Loucy (cell line): ENCODE measurements around the gene PACSIN1.

Experiments used
- H2AFZ ChIP-seq: fragments of 200-600 bp; sonication (generic); 2 replicates; pipeline ENCODE4 v1.6.0; 2016; ENCODE audit warnings: antibody characterized with exemption, mild to moderate bottlenecking, low read length, moderate library complexity
- H3F3A ChIP-seq: fragments of 200-600 bp; 2 replicates; pipeline ENCODE4 v1.6.0; 2016; ENCODE audit warnings: antibody characterized with exemption, low read depth, mild to moderate bottlenecking
- H3K27me3 ChIP-seq: fragments of 200-600 bp; sonication (generic); 2 replicates; pipeline ENCODE4 v1.6.1; 2014; ENCODE audit warnings: low read length, mild to moderate bottlenecking; ENCODE audit not compliant: insufficient read depth, poor library complexity, severe bottlenecking
- H3K36me3 ChIP-seq: fragments of 200-600 bp; sonication (generic); 2 replicates; pipeline ENCODE4 v1.6.1; 2016; ENCODE audit warnings: low read length; ENCODE audit not compliant: insufficient read depth
- H3K4me1 ChIP-seq: fragments of 200-600 bp; sonication (generic); 2 replicates; pipeline ENCODE4 v1.5.1; 2014; ENCODE audit warnings: low read length, mild to moderate bottlenecking; ENCODE audit not compliant: insufficient read depth, poor library complexity, severe bottlenecking
- H3K4me2 ChIP-seq: fragments of 200-600 bp; sonication (generic); 2 replicates; pipeline ENCODE4 v1.6.0; 2014; ENCODE audit warnings: antibody characterized with exemption, low read length, low read depth, mild to moderate bottlenecking; ENCODE audit not compliant: poor library complexity, severe bottlenecking
- H3K4me3 ChIP-seq: fragments of 200-600 bp; sonication (generic); 2 replicates; pipeline ENCODE4 v1.5.1; 2014; ENCODE audit warnings: low read length, mild to moderate bottlenecking, mixed read lengths; ENCODE audit not compliant: poor library complexity, severe bottlenecking
- H3K79me2 ChIP-seq: fragments of 200-600 bp; sonication (generic); 2 replicates; pipeline ENCODE4 v1.6.1; 2014; ENCODE audit warnings: low read length; ENCODE audit not compliant: insufficient read depth
- H3K9ac ChIP-seq: fragments of 200-600 bp; sonication (generic); 2 replicates; pipeline ENCODE4 v1.6.0; 2014; ENCODE audit warnings: mild to moderate bottlenecking, low read depth, low read length, moderate library complexity; ENCODE audit not compliant: poor library complexity, severe bottlenecking
- H3K9me2 ChIP-seq: fragments of 200-600 bp; sonication (generic); replicated peaks from 2 replicates; pipeline ENCODE4 v1.6.1; 2016; ENCODE audit warnings: low read depth, low read length, mixed read lengths
- H3K9me3 ChIP-seq: fragments of 200-600 bp; sonication (generic); 2 replicates; pipeline ENCODE4 v1.6.1; 2014; ENCODE audit warnings: mild to moderate bottlenecking, antibody characterized with exemption, low read length, low read depth; ENCODE audit not compliant: insufficient read depth
- H4K20me1 ChIP-seq: fragments of 200-600 bp; sonication (generic); 2 replicates; pipeline ENCODE4 v1.6.0; 2014; ENCODE audit warnings: antibody characterized with exemption, low read length, mild to moderate bottlenecking; ENCODE audit not compliant: insufficient read depth, poor library complexity, severe bottlenecking
- EZH2phosphoT487 ChIP-seq: fragments of 200-600 bp; IDR thresholded peaks from 2 replicates; pipeline ENCODE4 v1.6.1; 2018; ENCODE audit warnings: antibody characterized with exemption, mild to moderate bottlenecking, moderate library complexity, borderline replicate concordance
- TF ChIP-seq, protein P1 (sequence below): fragments of 200-600 bp; sonication (generic); conservative IDR thresholded peaks from 2 replicates; pipeline ENCODE4 v1.5.1; 2014; ENCODE audit warnings: mild to moderate bottlenecking, antibody characterized with exemption, low read length

Gene PACSIN1

DNA sequence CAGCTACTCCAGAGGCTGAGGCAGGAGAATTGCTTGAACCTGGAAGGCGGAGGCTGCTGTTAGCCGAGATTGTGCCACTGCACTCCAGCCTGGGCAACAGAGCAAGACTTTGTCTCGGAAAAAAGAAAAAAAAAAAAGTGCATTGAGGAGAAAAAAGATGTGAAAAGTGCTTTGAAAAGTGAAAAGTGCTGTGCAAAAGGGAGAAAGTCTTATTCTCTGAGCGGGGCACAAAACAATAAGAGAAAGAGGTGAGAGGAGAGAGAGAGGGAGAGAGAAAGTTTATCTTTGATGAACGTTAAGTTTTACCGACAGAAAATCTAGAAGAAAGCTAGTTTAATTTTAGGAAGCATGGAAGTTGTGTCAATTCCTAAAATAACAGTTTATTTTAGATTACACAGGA, 3.9 kb upstream of the PACSIN1 start:
- H3K79me2 ChIP-seq = no peaks in the 10 kb centered on the region
- H3K36me3 ChIP-seq = no peaks in the 10 kb centered on the region
- H4K20me1 ChIP-seq = no peaks in the 10 kb centered on the region
- H3K4me1 ChIP-seq = no peaks in the 10 kb centered on the region
- no peak overlapping the region for H3K4me3 ChIP-seq
- no peaks in the 10 kb centered on the region for H3K9me3 ChIP-seq
- H3K9ac ChIP-seq = no peak overlapping the region
- peak overlapping the region; percentile 12 for H3K4me2 ChIP-seq
- peak overlapping the region; percentile 49 for H2AFZ ChIP-seq
- no peak for TF ChIP-seq EZH2phosphoT487
- TF ChIP-seq, protein P1, sequence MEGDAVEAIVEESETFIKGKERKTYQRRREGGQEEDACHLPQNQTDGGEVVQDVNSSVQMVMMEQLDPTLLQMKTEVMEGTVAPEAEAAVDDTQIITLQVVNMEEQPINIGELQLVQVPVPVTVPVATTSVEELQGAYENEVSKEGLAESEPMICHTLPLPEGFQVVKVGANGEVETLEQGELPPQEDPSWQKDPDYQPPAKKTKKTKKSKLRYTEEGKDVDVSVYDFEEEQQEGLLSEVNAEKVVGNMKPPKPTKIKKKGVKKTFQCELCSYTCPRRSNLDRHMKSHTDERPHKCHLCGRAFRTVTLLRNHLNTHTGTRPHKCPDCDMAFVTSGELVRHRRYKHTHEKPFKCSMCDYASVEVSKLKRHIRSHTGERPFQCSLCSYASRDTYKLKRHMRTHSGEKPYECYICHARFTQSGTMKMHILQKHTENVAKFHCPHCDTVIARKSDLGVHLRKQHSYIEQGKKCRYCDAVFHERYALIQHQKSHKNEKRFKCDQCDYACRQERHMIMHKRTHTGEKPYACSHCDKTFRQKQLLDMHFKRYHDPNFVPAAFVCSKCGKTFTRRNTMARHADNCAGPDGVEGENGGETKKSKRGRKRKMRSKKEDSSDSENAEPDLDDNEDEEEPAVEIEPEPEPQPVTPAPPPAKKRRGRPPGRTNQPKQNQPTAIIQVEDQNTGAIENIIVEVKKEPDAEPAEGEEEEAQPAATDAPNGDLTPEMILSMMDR = no peak
- no peaks in the 10 kb centered on the region for H3K9me2 ChIP-seq
- H3F3A ChIP-seq = no peaks in the 10 kb centered on the region
- no peaks in the 10 kb centered on the region for H3K27me3 ChIP-seq

DNA sequence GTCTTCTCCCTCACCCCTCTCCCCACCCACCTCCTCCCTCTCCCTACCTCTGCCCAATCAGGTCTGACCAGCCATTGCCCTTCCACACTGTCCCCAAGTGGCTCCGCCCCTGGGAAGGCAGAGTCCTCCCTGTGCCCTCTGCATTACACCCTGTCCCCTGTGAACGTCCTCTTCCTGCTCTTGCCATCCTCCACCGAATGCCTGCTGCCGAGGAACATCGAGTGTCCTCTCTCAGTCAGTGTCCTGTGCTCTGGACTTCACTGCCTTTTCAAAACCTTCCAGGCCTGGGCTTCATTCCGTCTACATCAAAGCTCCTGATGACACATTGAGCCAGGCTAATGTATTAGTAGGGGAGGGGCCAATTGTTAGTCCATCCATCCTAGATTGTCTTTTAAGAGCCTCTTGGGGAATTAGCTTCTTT, 3.3 kb upstream of the PACSIN1 start:
- Histone ChIP-seq H3K36me3 (no peaks in the 10 kb centered on the region), H3K27me3 (no peaks in the 10 kb centered on the region), H3K4me1 (no peaks in the 10 kb centered on the region), H3K9me2 (no peaks in the 10 kb centered on the region), H3K9me3 (no peaks in the 10 kb centered on the region), H2AFZ (peak overlapping the region; percentile 49), H3K4me2 (peak overlapping the region; percentile 12), H3K79me2 (no peaks in the 10 kb centered on the region), H3K4me3 (no peak overlapping the region), H3K9ac (no peak overlapping the region), H3F3A (no peaks in the 10 kb centered on the region), H4K20me1 (no peaks in the 10 kb centered on the region)
- no peak for TF ChIP-seq EZH2phosphoT487
- TF ChIP-seq, protein P1 = no peak

DNA sequence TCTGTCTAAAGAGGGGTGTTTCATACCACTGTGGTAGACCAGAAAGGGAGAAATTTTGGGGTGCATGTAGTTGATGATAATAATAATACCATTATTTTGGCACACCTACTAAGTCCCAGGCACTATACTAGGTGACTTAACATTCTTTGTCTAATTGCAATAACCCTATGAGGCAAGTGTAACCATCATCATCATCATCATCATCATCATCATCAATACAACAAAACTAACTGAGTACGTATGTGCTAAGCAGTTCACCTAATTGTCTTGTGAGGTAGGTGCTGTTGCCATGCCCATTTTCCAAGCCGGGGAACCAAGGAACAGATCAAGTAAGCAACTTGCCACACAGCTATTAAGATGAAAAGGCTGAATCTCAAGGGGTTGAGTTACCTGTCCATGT, 2.6 kb upstream of the PACSIN1 start:
- no peaks in the 10 kb centered on the region for H3K27me3 ChIP-seq
- no peaks in the 10 kb centered on the region for H3K4me1 ChIP-seq
- no peaks in the 10 kb centered on the region for H3K9me3 ChIP-seq
- no peaks in the 10 kb centered on the region for H3F3A ChIP-seq
- H2AFZ ChIP-seq = no peak overlapping the region
- H4K20me1 ChIP-seq = no peaks in the 10 kb centered on the region
- H3K4me2 ChIP-seq = no peak overlapping the region
- H3K36me3 ChIP-seq = no peaks in the 10 kb centered on the region
- H3K79me2 ChIP-seq = no peaks in the 10 kb centered on the region
- H3K4me3 ChIP-seq = no peak overlapping the region
- H3K9me2 ChIP-seq = no peaks in the 10 kb centered on the region
- TF ChIP-seq, protein P1 = no peak
- no peak for TF ChIP-seq EZH2phosphoT487
- no peak overlapping the region for H3K9ac ChIP-seq
